HEK293 (cell line): Measurements from ENCODE around the gene CEP83.

Experiments
- CTCF ChIA-PET: fragments of 350-600 bp; formaldehyde crosslinking; extraction: SDS; loops from one replicate; lab custom pipeline; 2021; ENCODE audit warnings: antibody characterized with exemption; lab: Yijun Ruan, JAX
- POLR2A ChIA-PET: fragments of 300-600 bp; formaldehyde crosslinking; extraction: SDS; loops from one replicate; lab custom pipeline; 2020; ENCODE audit warnings: antibody characterized with exemption, inconsistent platforms; lab: Yijun Ruan, JAX
- H3K27ac ChIP-seq: fragments of 200-500 bp; sonication (Bioruptor generic); 2 replicates; pipeline ENCODE4 v1.5.1; 2014; ENCODE audit warnings: low read depth, low read length, control low read depth, inconsistent platforms; ENCODE audit errors: extremely low read depth
- H3K36me3 ChIP-seq, 2 experiments: fragments of 200-500 bp in 1 of 2; sonication (Bioruptor generic) in 1 of 2; 1 replicate in 1 of 2; 2 replicates in 1 of 2; pipeline ENCODE4 v1.5.1; 2014 to 2017; ENCODE audit warnings: inconsistent platforms in 2 of 2, low read length in 2 of 2; ENCODE audit not compliant: control insufficient read depth in 2 of 2, insufficient read depth in 1 of 2
- H3K4me1 ChIP-seq: fragments of 200-500 bp; sonication (Bioruptor generic); 2 replicates; pipeline ENCODE4 v1.5.1; 2014; ENCODE audit warnings: mild to moderate bottlenecking, low read length, inconsistent platforms; ENCODE audit not compliant: control insufficient read depth, insufficient read depth
- H3K4me3 ChIP-seq: 2 replicates; pipeline ENCODE4 v1.5.1; 2011; ENCODE audit warnings: low read depth, mild to moderate bottlenecking, control low read depth, low read length, moderate library complexity
- H3K9me3 ChIP-seq: fragments of 200-500 bp; sonication (Bioruptor generic); 2 replicates; pipeline ENCODE4 v1.5.1; 2014; ENCODE audit warnings: low read depth, low read length, inconsistent platforms; ENCODE audit not compliant: control insufficient read depth, insufficient read depth
- GLIS2 ChIP-seq: fragments of 450-650 bp; formaldehyde crosslinking; IDR thresholded peaks from 2 replicates; pipeline ENCODE4 v1.5.1; 2016; ENCODE audit warnings: missing biosample characterization, missing genetic modification characterization
- HOXA7 ChIP-seq: sonication (generic); formaldehyde crosslinking; IDR thresholded peaks from 2 replicates; pipeline ENCODE4 v1.8.1; 2022; ENCODE audit warnings: missing genetic modification reagents, borderline replicate concordance
- PRDM10 ChIP-seq: fragments of 450-650 bp; formaldehyde crosslinking; IDR thresholded peaks from 2 replicates; pipeline ENCODE4 v1.5.1; 2016; ENCODE audit warnings: missing biosample characterization, missing genetic modification characterization
- ZBTB21 ChIP-seq: fragments of 450-650 bp; formaldehyde crosslinking; IDR thresholded peaks from 2 replicates; pipeline ENCODE4 v1.5.1; 2017; ENCODE audit warnings: missing biosample characterization, missing genetic modification characterization
- ZBTB8A ChIP-seq: fragments of 450-650 bp; formaldehyde crosslinking; IDR thresholded peaks from 2 replicates; pipeline ENCODE4 v1.5.1; 2016; ENCODE audit warnings: missing biosample characterization, missing genetic modification characterization
- ZNF112 ChIP-seq: fragments of 450-650 bp; formaldehyde crosslinking; IDR thresholded peaks from 2 replicates; pipeline ENCODE4 v1.5.0; 2017; ENCODE audit warnings: missing biosample characterization, missing genetic modification characterization
- ZNF140 ChIP-seq: fragments of 450-650 bp; formaldehyde crosslinking; IDR thresholded peaks from 2 replicates; pipeline ENCODE4 v1.5.1; 2016; ENCODE audit warnings: missing biosample characterization, missing genetic modification characterization
- ZNF174 ChIP-seq: fragments of 450-650 bp; formaldehyde crosslinking; IDR thresholded peaks from 2 replicates; pipeline ENCODE4 v1.5.0; 2017; ENCODE audit warnings: missing biosample characterization, mild to moderate bottlenecking, missing genetic modification characterization
- ZNF175 ChIP-seq: fragments of 450-650 bp; formaldehyde crosslinking; IDR thresholded peaks from 2 replicates; pipeline ENCODE4 v1.5.1; 2016; ENCODE audit warnings: missing biosample characterization, missing genetic modification characterization
- ZNF2 ChIP-seq: fragments of 450-650 bp; formaldehyde crosslinking; IDR thresholded peaks from 2 replicates; pipeline ENCODE4 v1.5.1; 2016; ENCODE audit warnings: missing biosample characterization, missing genetic modification characterization
- ZNF26 ChIP-seq: fragments of 450-650 bp; formaldehyde crosslinking; IDR thresholded peaks from 2 replicates; pipeline ENCODE4 v1.5.1; 2016; ENCODE audit warnings: missing biosample characterization, missing genetic modification characterization
- ZNF549 ChIP-seq: fragments of 450-650 bp; IDR thresholded peaks from 2 replicates; pipeline ENCODE4 v1.5.1; 2018; ENCODE audit warnings: missing biosample characterization, missing genetic modification characterization, mild to moderate bottlenecking, inconsistent platforms, moderate library complexity
- ZNF560 ChIP-seq: fragments of 450-650 bp; formaldehyde crosslinking; IDR thresholded peaks from 2 replicates; pipeline ENCODE4 v1.5.1; 2017; ENCODE audit warnings: missing biosample characterization, missing genetic modification characterization, borderline replicate concordance
- ZNF677 ChIP-seq: fragments of 450-650 bp; IDR thresholded peaks from 2 replicates; pipeline ENCODE4 v1.5.0; 2018; ENCODE audit warnings: missing biosample characterization, mild to moderate bottlenecking, missing genetic modification characterization, moderate library complexity
- ZSCAN30 ChIP-seq: fragments of 450-650 bp; IDR thresholded peaks from 2 replicates; pipeline ENCODE4 v1.5.1; 2018; ENCODE audit warnings: missing biosample characterization, mild to moderate bottlenecking, missing genetic modification characterization, moderate library complexity
- TF ChIP-seq, protein P1 (sequence below): fragments of 450-650 bp; formaldehyde crosslinking; IDR thresholded peaks from 2 replicates; pipeline ENCODE4 v1.5.1; 2017; ENCODE audit warnings: missing biosample characterization, missing genetic modification characterization
- TF ChIP-seq, protein P2 (sequence below): fragments of 450-650 bp; formaldehyde crosslinking; IDR thresholded peaks from 2 replicates; pipeline ENCODE4 v1.5.1; 2016; ENCODE audit warnings: missing biosample characterization, missing genetic modification characterization

Gene CEP83

DNA sequence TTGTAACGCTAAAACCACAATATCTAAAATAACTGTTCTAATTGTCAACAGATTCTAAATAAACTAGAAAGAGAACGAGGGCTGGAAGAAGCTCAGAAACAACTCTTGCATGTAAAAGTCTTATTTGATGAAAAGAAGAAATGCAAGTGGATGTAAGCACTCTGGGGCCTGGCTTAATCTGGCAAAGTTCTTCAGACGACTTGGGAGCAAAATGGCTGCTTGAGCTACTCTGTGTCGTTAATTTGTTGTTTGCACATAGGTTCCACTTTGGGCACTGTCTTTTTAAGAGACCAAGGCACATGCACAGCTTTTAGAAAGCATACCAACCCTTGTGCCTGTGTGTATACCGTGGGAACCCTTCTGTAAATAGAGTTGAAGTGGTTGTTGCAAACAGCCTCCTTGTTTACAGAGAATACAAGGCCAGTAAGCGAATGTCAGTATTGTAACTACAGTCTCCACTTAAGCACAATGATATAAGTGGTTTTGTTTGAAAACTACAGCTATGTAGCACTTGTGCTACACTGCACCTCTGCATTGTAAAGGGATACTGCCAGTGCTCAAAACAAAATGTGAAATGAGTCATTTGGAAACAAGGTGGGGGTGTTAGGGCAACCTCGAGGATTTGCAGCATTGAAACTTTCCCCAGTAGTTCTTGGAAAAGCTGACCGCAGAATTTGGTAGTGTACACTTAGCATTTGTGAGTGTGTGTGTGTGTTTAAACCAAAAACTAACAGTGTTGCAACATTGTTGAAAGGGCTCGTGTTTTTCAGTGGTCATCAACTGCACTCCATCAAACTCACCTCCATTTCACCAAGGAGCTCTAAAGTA lies 154.3 kb downstream of the CEP83 start:
- Histone ChIP-seq H3K36me3 (peaks cover 14 to 45% of the 10 kb centered on the region in 2 experiments; a peak in 2 of 3 replicates), H3K9me3 (no peaks in the 10 kb centered on the region), H3K4me3 (no peak overlapping the region), H3K27ac (no peak overlapping the region), H3K4me1 (no peaks in the 10 kb centered on the region)
- TF ChIP-seq ZNF2 (tag by site-specific recombination) (no peak), ZNF175 (tag by site-specific recombination) (no peak), ZNF174 (tag by site-specific recombination) (no peak), ZSCAN30 (no peak), ZNF26 (no peak), ZNF549 (tag by site-specific recombination) (no peak), ZBTB21 (tag by site-specific recombination) (no peak), HOXA7 (CRISPR knock-in tag) (no peak), ZNF140 (tag by site-specific recombination) (no peak), ZNF677 (tag by site-specific recombination) (no peak), GLIS2 (tag by site-specific recombination) (no peak), ZNF560 (no peak), ZNF112 (tag by site-specific recombination) (no peak), ZBTB8A (no peak), PRDM10 (no peak)
- TF ChIP-seq, protein P1, sequence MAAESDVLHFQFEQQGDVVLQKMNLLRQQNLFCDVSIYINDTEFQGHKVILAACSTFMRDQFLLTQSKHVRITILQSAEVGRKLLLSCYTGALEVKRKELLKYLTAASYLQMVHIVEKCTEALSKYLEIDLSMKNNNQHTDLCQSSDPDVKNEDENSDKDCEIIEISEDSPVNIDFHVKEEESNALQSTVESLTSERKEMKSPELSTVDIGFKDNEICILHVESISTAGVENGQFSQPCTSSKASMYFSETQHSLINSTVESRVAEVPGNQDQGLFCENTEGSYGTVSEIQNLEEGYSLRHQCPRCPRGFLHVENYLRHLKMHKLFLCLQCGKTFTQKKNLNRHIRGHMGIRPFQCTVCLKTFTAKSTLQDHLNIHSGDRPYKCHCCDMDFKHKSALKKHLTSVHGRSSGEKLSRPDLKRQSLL (tag by site-specific recombination) = no peak
- TF ChIP-seq, protein P2, sequence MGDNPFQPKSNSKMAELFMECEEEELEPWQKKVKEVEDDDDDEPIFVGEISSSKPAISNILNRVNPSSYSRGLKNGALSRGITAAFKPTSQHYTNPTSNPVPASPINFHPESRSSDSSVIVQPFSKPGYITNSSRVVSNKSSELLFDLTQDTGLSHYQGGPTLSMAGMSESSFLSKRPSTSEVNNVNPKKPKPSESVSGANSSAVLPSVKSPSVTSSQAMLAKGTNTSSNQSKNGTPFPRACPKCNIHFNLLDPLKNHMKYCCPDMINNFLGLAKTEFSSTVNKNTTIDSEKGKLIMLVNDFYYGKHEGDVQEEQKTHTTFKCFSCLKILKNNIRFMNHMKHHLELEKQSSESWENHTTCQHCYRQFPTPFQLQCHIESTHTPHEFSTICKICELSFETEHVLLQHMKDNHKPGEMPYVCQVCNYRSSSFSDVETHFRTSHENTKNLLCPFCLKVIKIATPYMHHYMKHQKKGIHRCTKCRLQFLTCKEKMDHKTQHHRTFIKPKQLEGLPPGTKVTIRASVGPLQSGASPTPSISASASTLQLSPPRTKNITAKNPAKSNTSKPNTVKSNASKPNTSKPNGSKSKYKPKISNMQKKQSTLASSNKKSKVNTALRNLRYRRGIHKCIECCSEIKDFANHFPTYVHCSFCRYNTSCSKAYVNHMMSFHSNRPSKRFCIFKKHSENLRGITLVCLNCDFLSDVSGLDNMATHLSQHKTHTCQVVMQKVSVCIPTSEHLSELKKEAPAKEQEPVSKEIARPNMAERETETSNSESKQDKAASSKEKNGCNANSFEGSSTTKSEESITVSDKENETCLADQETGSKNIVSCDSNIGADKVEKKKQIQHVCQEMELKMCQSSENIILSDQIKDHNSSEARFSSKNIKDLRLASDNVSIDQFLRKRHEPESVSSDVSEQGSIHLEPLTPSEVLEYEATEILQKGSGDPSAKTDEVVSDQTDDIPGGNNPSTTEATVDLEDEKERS = no peak
- ChIA-PET CTCF (interaction anchor here (0.5 to 0.7 kb wide), 3 partner anchors 85 to 1966 kb away, joined by 3 to 4 read pairs (median 3); no protein-coding TSS in a partner anchor), POLR2A (no interaction called here)
